Tibial artery (tissue), 4 donors: ENCODE results near the gene AGBL1.

Experiments
- DNase-seq, 2 donors: peaks; one replicate each; pipeline ENCODE4 v3.0.0-alpha.2; 2019
- H3K27ac ChIP-seq, 2 donors: fragments of 200-600 bp; sonication (generic) in 1 of 2; 1 replicate in 1 of 2; 2 replicates in 1 of 2; pipeline ENCODE4 v1.5.1; 2018 to 2019; ENCODE audit warnings: mild to moderate bottlenecking in 1 of 2
- H3K27me3 ChIP-seq, 2 donors: fragments of 200-600 bp; sonication (generic) in 1 of 2; one replicate each; pipeline versions ENCODE4 v1.5.1 to v1.6.0; 2016 to 2019
- H3K36me3 ChIP-seq, 3 donors: fragments of 200-600 bp; sonication (generic) in 2 of 3; one replicate each; pipeline ENCODE4 v1.5.1; 2016 to 2019; ENCODE audit warnings: mild to moderate bottlenecking in 2 of 3
- H3K4me1 ChIP-seq, 4 donors: fragments of 200-600 bp; sonication (generic) in 2 of 4; 1 replicate in 3 of 4; 2 replicates in 1 of 4; pipeline ENCODE4 v1.5.1; 2016 to 2019
- H3K4me3 ChIP-seq, 2 donors: fragments of 200-600 bp; sonication (generic) in 1 of 2; 1 replicate in 1 of 2; 2 replicates in 1 of 2; pipeline ENCODE4 v1.5.1; 2018 to 2019; ENCODE audit warnings: mild to moderate bottlenecking in 2 of 2
- H3K9me3 ChIP-seq, 3 donors: fragments of 200-600 bp; sonication (generic) in 1 of 3; one replicate each; pipeline ENCODE4 v1.5.1; 2016 to 2019
- intact Hi-C: fragments of 100-400 bp; cut with DNase I; formaldehyde crosslinking; loops from one replicate; pipeline ENCODE4 v1.15.0; 2023; ENCODE audit warnings: low total_unique reads
- TF ChIP-seq, protein P1 (sequence below), 2 experiments: fragments of 200-600 bp in 1 of 2; fragments of 450-650 bp in 1 of 2; IDR thresholded peaks; one replicate each; pipeline ENCODE4 v1.5.1; 2017 to 2019; ENCODE audit warnings: antibody characterized with exemption in 2 of 2, mild to moderate bottlenecking in 1 of 2, moderate library complexity in 1 of 2

AGBL1 gene

GRCh38 chr15:86677278-86677677 lies 597.6 kb downstream of the AGBL1 start:
- Histone ChIP-seq H3K9me3 (no peaks in the 10 kb centered on the region), H3K4me3 (no peak overlapping the region), H3K27me3 (no peaks in the 10 kb centered on the region), H3K36me3 (no peaks in the 10 kb centered on the region), H3K4me1 (no peaks in the 10 kb centered on the region), H3K27ac (no peak overlapping the region)
- TF ChIP-seq, protein P1, sequence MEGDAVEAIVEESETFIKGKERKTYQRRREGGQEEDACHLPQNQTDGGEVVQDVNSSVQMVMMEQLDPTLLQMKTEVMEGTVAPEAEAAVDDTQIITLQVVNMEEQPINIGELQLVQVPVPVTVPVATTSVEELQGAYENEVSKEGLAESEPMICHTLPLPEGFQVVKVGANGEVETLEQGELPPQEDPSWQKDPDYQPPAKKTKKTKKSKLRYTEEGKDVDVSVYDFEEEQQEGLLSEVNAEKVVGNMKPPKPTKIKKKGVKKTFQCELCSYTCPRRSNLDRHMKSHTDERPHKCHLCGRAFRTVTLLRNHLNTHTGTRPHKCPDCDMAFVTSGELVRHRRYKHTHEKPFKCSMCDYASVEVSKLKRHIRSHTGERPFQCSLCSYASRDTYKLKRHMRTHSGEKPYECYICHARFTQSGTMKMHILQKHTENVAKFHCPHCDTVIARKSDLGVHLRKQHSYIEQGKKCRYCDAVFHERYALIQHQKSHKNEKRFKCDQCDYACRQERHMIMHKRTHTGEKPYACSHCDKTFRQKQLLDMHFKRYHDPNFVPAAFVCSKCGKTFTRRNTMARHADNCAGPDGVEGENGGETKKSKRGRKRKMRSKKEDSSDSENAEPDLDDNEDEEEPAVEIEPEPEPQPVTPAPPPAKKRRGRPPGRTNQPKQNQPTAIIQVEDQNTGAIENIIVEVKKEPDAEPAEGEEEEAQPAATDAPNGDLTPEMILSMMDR (IDR thresholded peaks at IDR 0.05) = no peak
- no peak for DNase-seq
- intact Hi-C loops = no loop called here

DNA sequence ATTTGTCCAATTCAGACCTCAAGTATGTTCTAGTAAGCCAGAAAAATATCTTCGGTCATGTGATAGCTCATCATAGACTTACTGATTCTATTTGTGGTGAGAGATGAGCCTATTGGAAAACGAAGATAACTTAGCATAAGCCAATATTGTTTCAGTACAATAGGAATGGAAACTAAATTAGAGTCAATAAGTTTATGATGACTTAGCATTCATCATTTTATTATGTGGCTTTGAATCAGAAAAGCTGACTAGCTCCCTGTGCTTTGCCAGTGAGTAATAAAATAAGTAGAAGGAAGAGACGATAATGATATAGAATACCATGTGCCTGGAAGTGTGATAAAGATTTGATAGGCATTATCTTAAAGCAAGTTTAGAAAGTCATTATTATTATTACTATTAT lies 605.6 kb downstream of the AGBL1 start:
- no peaks in the 10 kb centered on the region for H3K27me3 ChIP-seq
- TF ChIP-seq, protein P1 (IDR thresholded peaks at IDR 0.05) = no peak
- no peaks in the 10 kb centered on the region for H3K4me1 ChIP-seq
- no peak overlapping the region for H3K4me3 ChIP-seq
- no peak overlapping the region for H3K27ac ChIP-seq
- DNase-seq = no peak
- no peaks in the 10 kb centered on the region for H3K36me3 ChIP-seq
- no peaks in the 10 kb centered on the region for H3K9me3 ChIP-seq
- intact Hi-C loops = no loop called here

DNA sequence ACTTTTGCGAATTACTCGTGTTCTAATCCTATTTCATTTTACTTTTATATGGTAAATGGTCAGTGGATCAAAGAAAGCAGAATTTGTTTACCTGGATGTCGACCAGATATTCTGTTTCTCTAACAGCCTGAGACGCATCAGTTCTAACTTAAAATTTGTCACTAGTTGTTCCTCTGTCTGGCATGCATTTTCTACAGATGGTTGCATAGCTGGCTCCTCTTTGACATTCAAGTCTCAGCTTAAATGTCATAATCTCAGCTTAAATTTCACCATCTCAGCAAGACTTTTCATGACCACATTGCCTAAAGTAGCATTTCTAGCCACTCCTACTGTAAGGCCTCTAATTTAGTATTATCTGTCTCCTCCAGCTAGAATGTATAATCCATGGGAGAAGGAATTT lies 609.3 kb downstream of the AGBL1 start:
- TF ChIP-seq, protein P1 (IDR thresholded peaks at IDR 0.05) = no peak
- no peaks in the 10 kb centered on the region for H3K36me3 ChIP-seq
- no peaks in the 10 kb centered on the region for H3K9me3 ChIP-seq
- H3K4me1 ChIP-seq = no peaks in the 10 kb centered on the region
- DNase-seq = no peak
- H3K27me3 ChIP-seq = no peaks in the 10 kb centered on the region
- intact Hi-C loops = no loop called here
- H3K4me3 ChIP-seq = no peak overlapping the region
- H3K27ac ChIP-seq = no peak overlapping the region

GRCh38 chr15:86690566-86690965 lies 610.9 kb downstream of the AGBL1 start:
- Histone ChIP-seq H3K4me1 (no peaks in the 10 kb centered on the region), H3K27me3 (no peaks in the 10 kb centered on the region), H3K36me3 (no peaks in the 10 kb centered on the region), H3K4me3 (no peak overlapping the region), H3K9me3 (no peaks in the 10 kb centered on the region), H3K27ac (no peak overlapping the region)
- DNase-seq = no peak
- intact Hi-C loops = no loop called here
- TF ChIP-seq, protein P1 (IDR thresholded peaks at IDR 0.05) = no peak

GRCh38 chr15:86691091-86691663 lies 611.5 kb downstream of the AGBL1 start:
- H3K4me1 ChIP-seq = no peaks in the 10 kb centered on the region
- intact Hi-C loops = no loop called here
- DNase-seq = no peak
- H3K9me3 ChIP-seq = no peaks in the 10 kb centered on the region
- TF ChIP-seq, protein P1 (IDR thresholded peaks at IDR 0.05) = no peak
- H3K36me3 ChIP-seq = no peaks in the 10 kb centered on the region
- H3K27me3 ChIP-seq = no peaks in the 10 kb centered on the region
- H3K4me3 ChIP-seq = no peak overlapping the region
- no peak overlapping the region for H3K27ac ChIP-seq
